IMR-90 (cell line): ENCODE measurements around the gene FAM110C. TPM values are rescaled to one million over a fixed set of nuclear protein-coding genes. Genes with fewer than 3 reads are reported as not detected.

Experiments used
- ATAC-seq: fragments of 200-7000 bp; cut with Tn5 transposase; 2 replicates; pipeline ENCODE4 v1.9.1; 2020; ENCODE audit warnings: low read depth, mild to moderate bottlenecking, moderate library complexity
- BruUV-seq: library from RNA; stranded (reverse); fragments of 400-500 nt; replicated peaks from 2 replicates; lab custom pipeline; 2021; lab: Mats Ljungman, UMichigan
- CTCF ChIA-PET: fragments of 300-600 bp; formaldehyde crosslinking; extraction: SDS; loops from one replicate; lab custom pipeline; 2021; ENCODE audit warnings: antibody characterized with exemption; lab: Yijun Ruan, JAX
- POLR2A ChIA-PET: fragments of 300-600 bp; sonication (Branson Sonifier 250); formaldehyde crosslinking; loops from one replicate; lab custom pipeline; 2022; ENCODE audit warnings: antibody characterized with exemption; ENCODE audit not compliant: unreplicated experiment; lab: Charles Lee
- DNase-seq: peaks from one replicate; pipeline ENCODE4 v3.0.0; 2013
- H2AFZ ChIP-seq: replicated peaks from 2 replicates; pipeline ENCODE3; 2013; ENCODE audit warnings: low read length, mild to moderate bottlenecking; ENCODE audit not compliant: poor library complexity
- H2AK5ac ChIP-seq: 2 replicates; pipeline ENCODE4 v1.6.1; 2013; ENCODE audit warnings: low read depth, low read length, inconsistent platforms
- H2AK9ac ChIP-seq: replicated peaks from 2 replicates; pipeline ENCODE3; 2013; ENCODE audit warnings: mild to moderate bottlenecking, low read depth, low read length, moderate library complexity; ENCODE audit not compliant: poor library complexity
- H2BK120ac ChIP-seq: 2 replicates; pipeline ENCODE4 v1.6.1; 2013; ENCODE audit warnings: low read depth, low read length, inconsistent platforms
- H2BK15ac ChIP-seq: 3 replicates; pipeline ENCODE4 v1.6.1; 2013; ENCODE audit warnings: low read depth, low read length, inconsistent platforms
- H2BK20ac ChIP-seq: 2 replicates; pipeline ENCODE4 v1.6.1; 2013; ENCODE audit warnings: low read depth, mild to moderate bottlenecking, inconsistent platforms, low read length, moderate library complexity
- H2BK5ac ChIP-seq: 2 replicates; pipeline ENCODE4 v1.6.1; 2013; ENCODE audit warnings: mild to moderate bottlenecking, low read depth, low read length, inconsistent platforms; ENCODE audit not compliant: poor library complexity, severe bottlenecking
- H3K14ac ChIP-seq: replicated peaks from 2 replicates; pipeline ENCODE4 v1.6.1; 2013; ENCODE audit warnings: low read depth, low read length, inconsistent platforms
- H3K18ac ChIP-seq: 2 replicates; pipeline ENCODE4 v1.6.1; 2013; ENCODE audit warnings: low read depth, low read length, control low read depth
- H3K23ac ChIP-seq: 2 replicates; pipeline ENCODE4 v1.6.1; 2013; ENCODE audit warnings: low read depth, low read length, inconsistent platforms
- H3K27ac ChIP-seq: 2 replicates; pipeline ENCODE4 v1.5.1; 2013; ENCODE audit warnings: mild to moderate bottlenecking, control low read depth, low read length; ENCODE audit not compliant: insufficient read depth
- H3K27me3 ChIP-seq: 2 replicates; pipeline ENCODE4 v1.6.1; 2013; ENCODE audit warnings: low read length; ENCODE audit not compliant: control insufficient read depth, insufficient read depth
- H3K36me3 ChIP-seq: 2 replicates; pipeline ENCODE4 v1.6.1; 2013; ENCODE audit warnings: low read length, mixed read lengths; ENCODE audit not compliant: control insufficient read depth, insufficient read depth
- H3K4ac ChIP-seq: 2 replicates; pipeline ENCODE4 v1.6.1; 2013; ENCODE audit warnings: low read depth, low read length, inconsistent platforms
- H3K4me1 ChIP-seq: 2 replicates; pipeline ENCODE4 v1.6.1; 2013; ENCODE audit warnings: low read length, mixed read lengths; ENCODE audit not compliant: control insufficient read depth, insufficient read depth
- H3K4me2 ChIP-seq: 2 replicates; pipeline ENCODE4 v1.6.1; 2013; ENCODE audit warnings: low read depth, mild to moderate bottlenecking, control low read depth, low read length, moderate library complexity
- H3K4me3 ChIP-seq: 2 replicates; pipeline ENCODE4 v1.5.1; 2013; ENCODE audit warnings: low read depth, mild to moderate bottlenecking, control low read depth, low read length, moderate library complexity; ENCODE audit not compliant: insufficient read depth
- H3K56ac ChIP-seq: 2 replicates; pipeline ENCODE4 v1.6.1; 2013; ENCODE audit warnings: low read length, inconsistent platforms; ENCODE audit not compliant: insufficient read depth; ENCODE audit errors: extremely low read depth
- H3K79me1 ChIP-seq, 2 experiments: 2 replicates each; pipeline ENCODE4 v1.6.1; 2013; ENCODE audit warnings: low read length in 2 of 2, inconsistent platforms in 1 of 2, low read depth in 1 of 2
- H3K9ac ChIP-seq: 2 replicates; pipeline ENCODE4 v1.6.1; 2013; ENCODE audit warnings: low read depth, low read length, control low read depth
- H3K9me1 ChIP-seq: 2 replicates; pipeline ENCODE4 v1.6.1; 2013; ENCODE audit warnings: low read length, inconsistent platforms; ENCODE audit not compliant: insufficient read depth
- H3K9me3 ChIP-seq: 2 replicates; pipeline ENCODE4 v1.6.1; 2013; ENCODE audit warnings: low read length; ENCODE audit not compliant: control insufficient read depth, insufficient read depth
- H4K20me1 ChIP-seq: 2 replicates; pipeline ENCODE4 v1.6.1; 2013; ENCODE audit warnings: low read length, inconsistent platforms; ENCODE audit not compliant: insufficient read depth
- H4K5ac ChIP-seq: 2 replicates; pipeline ENCODE4 v1.6.1; 2013; ENCODE audit warnings: mild to moderate bottlenecking, low read depth, low read length, control low read depth
- H4K8ac ChIP-seq, 2 experiments: 2 replicates each; pipeline ENCODE4 v1.6.1; 2013; ENCODE audit warnings: low read depth in 2 of 2, low read length in 2 of 2, control low read depth in 1 of 2, inconsistent platforms in 1 of 2
- H4K91ac ChIP-seq: 2 replicates; pipeline ENCODE4 v1.6.1; 2013; ENCODE audit warnings: low read depth, low read length, inconsistent platforms; ENCODE audit not compliant: insufficient read depth
- BHLHE40 ChIP-seq: fragments of 150-350 bp; IDR thresholded peaks from 2 replicates; pipeline ENCODE4 v1.6.1; 2016; ENCODE audit warnings: mild to moderate bottlenecking, low read depth, low read length
- CEBPB ChIP-seq: IDR thresholded peaks from 2 replicates; pipeline ENCODE4 v1.6.1; 2012; ENCODE audit warnings: low read depth, low read length, improper control_type of control experiment
- CHD1 ChIP-seq: IDR thresholded peaks from 2 replicates; pipeline ENCODE4 v1.6.1; 2012; ENCODE audit warnings: low read depth, low read length, improper control_type of control experiment
- CTCF ChIP-seq: conservative IDR thresholded peaks from 2 replicates; pipeline ENCODE4 v1.5.1; 2012; ENCODE audit warnings: mild to moderate bottlenecking, low read depth, low read length, improper control_type of control experiment
- ELK1 ChIP-seq: fragments of 150-350 bp; IDR thresholded peaks from 2 replicates; pipeline ENCODE4 v1.6.1; 2016; ENCODE audit warnings: low read depth, mild to moderate bottlenecking, low read length, moderate library complexity, borderline replicate concordance
- FOS ChIP-seq: fragments of 150-350 bp; IDR thresholded peaks from 2 replicates; pipeline ENCODE4 v1.6.1; 2016; ENCODE audit warnings: low read depth, low read length
- MAFK ChIP-seq: IDR thresholded peaks from 2 replicates; pipeline ENCODE4 v1.6.1; 2012; ENCODE audit warnings: low read depth, low read length, improper control_type of control experiment
- MAZ ChIP-seq: IDR thresholded peaks from 2 replicates; pipeline ENCODE4 v1.6.1; 2012; ENCODE audit warnings: low read depth, mild to moderate bottlenecking, low read length, improper control_type of control experiment, moderate library complexity, borderline replicate concordance
- MXI1 ChIP-seq: IDR thresholded peaks from 2 replicates; pipeline ENCODE4 v1.6.1; 2012; ENCODE audit warnings: low read depth, mild to moderate bottlenecking, low read length, moderate library complexity, borderline replicate concordance
- NFE2L2 ChIP-seq: fragments of 150-350 bp; IDR thresholded peaks from 2 replicates; pipeline ENCODE4 v1.6.1; 2016; ENCODE audit warnings: low read depth, mild to moderate bottlenecking, low read length
- POLR2A ChIP-seq: IDR thresholded peaks from 2 replicates; pipeline ENCODE4 v1.6.1; 2012; ENCODE audit warnings: mild to moderate bottlenecking, low read depth, low read length
- RAD21 ChIP-seq: IDR thresholded peaks from 2 replicates; pipeline ENCODE4 v1.6.1; 2012; ENCODE audit warnings: low read length, improper control_type of control experiment
- RCOR1 ChIP-seq: IDR thresholded peaks from 2 replicates; pipeline ENCODE4 v1.6.1; 2012; ENCODE audit warnings: mild to moderate bottlenecking, low read length, improper control_type of control experiment; ENCODE audit not compliant: insufficient replicate concordance
- RFX5 ChIP-seq: IDR thresholded peaks from 2 replicates; pipeline ENCODE4 v1.8.0; 2012; ENCODE audit warnings: low read depth, mild to moderate bottlenecking, low read length, moderate library complexity
- SMC3 ChIP-seq: fragments of 150-350 bp; IDR thresholded peaks from 2 replicates; pipeline ENCODE4 v1.6.1; 2016; ENCODE audit warnings: low read depth, mild to moderate bottlenecking, antibody characterized with exemption, low read length, moderate library complexity
- USF2 ChIP-seq: fragments of 150-350 bp; IDR thresholded peaks from 2 replicates; pipeline ENCODE4 v1.6.1; 2017; ENCODE audit warnings: mild to moderate bottlenecking, antibody characterized with exemption, low read length, low read depth
- WGBS, 2 experiments: methylation state at CpG; one replicate each; pipeline versions ENCODE4 v1.1.5 to v1.1.7; 2013; ENCODE audit warnings: missing lambda C conversion rate in 2 of 2; ENCODE audit not compliant: insufficient read length in 1 of 2; ENCODE audit errors: extremely low coverage in 2 of 2; 5-methylcytosine and 5-hydroxymethylcytosine counted together
- dilution Hi-C: fragments of 300-500 bp; cut with HindIII; formaldehyde crosslinking; loops from one replicate; pipeline ENCODE4 v1.14.3; 2018; ENCODE audit warnings: low sequenced_read_pairs; ENCODE audit not compliant: unreplicated experiment
- in situ Hi-C: fragments of 300-500 bp; cut with MboI; formaldehyde crosslinking; loops from 3 replicates; pipeline ENCODE4 v1.14.3; 2019; ENCODE audit warnings: low sequenced_read_pairs, inconsistent platforms, mixed read lengths
- intact Hi-C: fragments of 100-400 bp; cut with micrococcal nuclease; formaldehyde crosslinking; loops from 2 replicates; pipeline ENCODE4 v1.10.0; 2022
- polyA plus RNA-seq, 3 experiments: library from polyadenylated mRNA; depleted of rRNA; stranded (reverse); fragments of >200 nt; gene quantifications; 2 replicates each; pipeline ENCODE4 v1.2.3, GENCODE V29; 2012; ENCODE audit warnings: low replicate concordance in 1 of 3
- total RNA-seq: library from RNA; depleted of rRNA; stranded (reverse); fragments of >200 nt; gene quantifications from 2 replicates; pipeline ENCODE4 v1.2.3, GENCODE V29; 2012

The FAM110C gene
- total and polyA plus RNA-seq, 2 of the 4 experiments (the other 2 are of a cell fraction), result not detected

- no peak overlapping the region for H3K18ac ChIP-seq
- no peaks in the 10 kb centered on the region for H4K20me1 ChIP-seq
- H2BK120ac ChIP-seq, result no peak overlapping the region
- no peak overlapping the region for H2AFZ ChIP-seq
- H3K79me1 ChIP-seq, result no peaks in the 10 kb centered on the region
- no peak overlapping the region for H3K4ac ChIP-seq
- H3K14ac ChIP-seq, result no peak overlapping the region
- no peak overlapping the region for H2BK15ac ChIP-seq
- WGBS, 2 experiments, result 0% methylated on average over 1 of the region's 10 CpGs; no CpG with 5 or more reads in 1 of the 2 experiments
- H2AK9ac ChIP-seq, result no peak overlapping the region
- CTCF ChIA-PET, result no interaction called here
- H3K4me1 ChIP-seq, result no peaks in the 10 kb centered on the region
- H2BK20ac ChIP-seq, result no peak overlapping the region
- dilution Hi-C loops (no loop called here), intact Hi-C loops (no loop called here), in situ Hi-C loops (no loop called here)
- DNase-seq (no peak), ATAC-seq (no peak)
- H2BK5ac ChIP-seq, result no peak overlapping the region
- TF ChIP-seq POLR2A, result no peak
- TF ChIP-seq FOS, result no peak
- TF ChIP-seq RCOR1, result no peak
- TF ChIP-seq SMC3, result no peak
- no peak for TF ChIP-seq RFX5
- no peak for TF ChIP-seq CEBPB
- no peak for TF ChIP-seq MAZ
- TF ChIP-seq NFE2L2, result no peak
- TF ChIP-seq CHD1, result no peak
- TF ChIP-seq USF2, result no peak
- TF ChIP-seq MXI1, result no peak
- no peak for TF ChIP-seq MAFK
- TF ChIP-seq RAD21, result no peak
- no peak for TF ChIP-seq ELK1
- TF ChIP-seq BHLHE40, result no peak
- TF ChIP-seq CTCF, result no peak
- BruUV-seq, result no TSS peak
- no peak overlapping the region for H3K4me3 ChIP-seq
- H3K27ac ChIP-seq, result no peak overlapping the region
- no peaks in the 10 kb centered on the region for H3K27me3 ChIP-seq
- H3K9me1 ChIP-seq, result no peaks in the 10 kb centered on the region
- POLR2A ChIA-PET, result no interaction called here
- H3K23ac ChIP-seq, result no peak overlapping the region
- peaks cover 25% of the 10 kb centered on the region for H3K9me3 ChIP-seq
- no peak overlapping the region for H3K9ac ChIP-seq
- no peak overlapping the region for H2AK5ac ChIP-seq
- no peaks in the 10 kb centered on the region for H3K36me3 ChIP-seq
- no peak overlapping the region for H4K5ac ChIP-seq
- H3K4me2 ChIP-seq, result no peak overlapping the region
- H4K91ac ChIP-seq, result no peak overlapping the region
- no peak overlapping the region for H4K8ac ChIP-seq
- no peak overlapping the region for H3K56ac ChIP-seq
Observed at GRCh38 chr2:80971-81736, 34.8 kb upstream of the FAM110C start.
